IPS-18a (cell line): ENCODE data around the gene ZNF423.
"Not testable (repeated sequence)": the region's sequence is repeated elsewhere in the genome, so short reads cannot be mapped to it uniquely, and the experiment has no call there.

ENCODE experiments used
- H3K27ac ChIP-seq: one replicate; pipeline ENCODE4 v1.5.1; 2013; ENCODE audit warnings: low read length
- H3K27me3 ChIP-seq: one replicate; pipeline ENCODE4 v1.6.1; 2013; ENCODE audit warnings: mild to moderate bottlenecking, low read length; ENCODE audit not compliant: control insufficient read depth, insufficient read depth
- H3K36me3 ChIP-seq: one replicate; pipeline ENCODE4 v1.6.1; 2013; ENCODE audit warnings: low read depth, low read length; ENCODE audit not compliant: control insufficient read depth
- H3K4me1 ChIP-seq: one replicate; pipeline ENCODE4 v1.6.1; 2013; ENCODE audit warnings: low read depth, low read length; ENCODE audit not compliant: control insufficient read depth
- H3K4me3 ChIP-seq: one replicate; pipeline ENCODE4 v1.5.1; 2013; ENCODE audit warnings: low read length
- H3K9ac ChIP-seq: one replicate; pipeline ENCODE4 v1.6.1; 2013; ENCODE audit warnings: mild to moderate bottlenecking, low read length, moderate library complexity
- H3K9me3 ChIP-seq: one replicate; pipeline ENCODE4 v1.6.1; 2013; ENCODE audit warnings: low read depth, low read length; ENCODE audit not compliant: control insufficient read depth

ZNF423 gene

DNA sequence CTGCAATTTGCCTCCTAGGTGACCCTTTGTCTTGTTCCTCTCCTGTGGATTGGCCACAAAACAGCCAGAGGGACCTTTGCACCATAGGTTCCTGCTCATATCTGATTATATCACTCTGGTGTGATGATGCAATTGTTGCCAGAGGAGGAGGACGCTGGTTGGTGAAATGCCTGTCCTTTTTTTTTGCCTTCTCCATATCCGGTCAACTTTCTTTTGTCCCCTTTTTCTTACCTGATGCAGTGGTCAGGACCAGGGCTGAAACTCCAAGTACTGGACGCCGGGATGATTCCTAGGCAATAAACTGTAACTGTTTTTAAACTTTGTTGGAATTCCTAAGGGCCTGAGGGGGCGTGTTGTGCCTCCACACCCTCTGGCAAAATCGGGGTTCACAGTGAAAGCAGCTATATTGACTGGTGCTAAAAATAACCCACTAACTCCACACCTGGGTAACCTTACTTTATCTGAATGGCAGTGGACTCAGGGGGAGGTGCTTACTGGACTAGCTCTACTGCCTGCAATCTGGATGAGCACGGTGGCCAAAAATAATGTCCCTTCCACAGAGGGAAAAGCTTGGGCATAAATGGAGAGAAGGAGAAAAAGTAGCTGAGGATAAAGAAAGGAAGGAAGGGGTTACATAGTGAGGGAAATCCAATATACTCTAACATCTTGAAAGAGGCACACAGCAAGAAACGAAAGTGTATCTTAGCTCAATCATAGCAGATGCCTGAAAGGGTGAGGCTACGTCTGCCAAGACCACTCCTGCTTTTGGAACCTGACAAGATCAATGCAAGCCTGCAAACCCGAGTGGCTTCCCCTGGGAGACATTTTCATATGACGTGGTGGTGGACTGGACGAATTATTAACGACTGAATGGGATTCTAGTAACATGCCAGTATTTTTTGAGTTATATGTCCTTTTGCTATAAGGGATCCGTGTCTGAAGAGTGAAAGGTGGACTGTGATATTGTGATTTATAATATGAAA is 28.4 kb upstream of the ZNF423 start:
- no peak overlapping the region for H3K4me3 ChIP-seq
- H3K9me3 ChIP-seq, result no peaks in the 10 kb centered on the region
- peaks cover 14% of the 10 kb centered on the region for H3K4me1 ChIP-seq
- H3K36me3 ChIP-seq, result no peaks in the 10 kb centered on the region
- no peaks in the 10 kb centered on the region for H3K27me3 ChIP-seq
- H3K27ac ChIP-seq, result no peak overlapping the region
- no peak overlapping the region for H3K9ac ChIP-seq

DNA sequence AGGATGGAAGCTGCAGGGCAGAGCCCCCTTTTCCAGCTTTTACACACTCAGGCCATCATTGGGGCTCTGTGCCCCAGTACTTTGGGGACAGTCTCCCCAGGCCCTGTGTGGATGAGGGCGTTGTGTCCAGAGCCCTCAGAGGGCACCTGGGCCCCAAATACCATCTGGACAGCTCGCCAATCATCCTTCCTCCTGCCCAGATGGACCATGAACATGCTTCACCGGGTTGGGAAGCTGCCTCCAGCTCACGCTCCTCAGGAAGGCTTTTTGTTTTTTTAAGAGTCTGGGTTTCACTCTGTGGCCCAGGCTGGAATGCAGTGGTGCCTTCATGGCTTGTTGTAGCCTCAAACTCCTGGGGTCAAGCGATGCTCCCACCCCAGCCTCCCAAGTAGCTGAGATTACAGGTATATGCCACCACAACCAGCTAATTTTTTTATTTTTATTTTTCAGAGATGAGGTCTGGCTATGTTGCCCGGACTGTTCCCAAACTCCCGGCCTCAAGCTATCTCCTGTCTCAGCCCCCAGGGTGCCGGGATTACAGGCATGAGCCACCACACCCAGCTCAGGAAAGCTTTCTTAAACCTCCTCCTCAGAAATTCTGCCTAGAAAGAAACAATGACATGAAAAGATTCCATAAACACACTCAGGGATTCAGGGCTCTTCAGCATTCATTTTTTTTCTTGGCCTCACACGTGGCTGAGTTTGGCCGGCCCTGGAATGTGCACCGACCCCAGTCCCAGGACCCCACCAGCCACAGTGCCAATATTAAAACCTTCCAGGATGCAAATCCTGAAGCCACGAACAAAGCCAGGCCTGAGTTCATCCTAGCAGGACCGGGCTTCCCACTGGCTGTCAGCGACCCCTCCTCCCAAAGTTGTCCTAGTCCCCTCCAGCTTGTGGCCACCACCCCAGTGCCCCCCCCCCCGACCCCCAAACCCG is 27.4 kb upstream of the ZNF423 start:
- H3K27me3 ChIP-seq, result no peaks in the 10 kb centered on the region
- no peak overlapping the region for H3K27ac ChIP-seq
- H3K4me1 ChIP-seq, result peaks cover 14% of the 10 kb centered on the region
- H3K4me3 ChIP-seq, result no peak overlapping the region
- H3K9me3 ChIP-seq, result no peaks in the 10 kb centered on the region
- H3K9ac ChIP-seq, result no peak overlapping the region
- no peaks in the 10 kb centered on the region for H3K36me3 ChIP-seq

DNA sequence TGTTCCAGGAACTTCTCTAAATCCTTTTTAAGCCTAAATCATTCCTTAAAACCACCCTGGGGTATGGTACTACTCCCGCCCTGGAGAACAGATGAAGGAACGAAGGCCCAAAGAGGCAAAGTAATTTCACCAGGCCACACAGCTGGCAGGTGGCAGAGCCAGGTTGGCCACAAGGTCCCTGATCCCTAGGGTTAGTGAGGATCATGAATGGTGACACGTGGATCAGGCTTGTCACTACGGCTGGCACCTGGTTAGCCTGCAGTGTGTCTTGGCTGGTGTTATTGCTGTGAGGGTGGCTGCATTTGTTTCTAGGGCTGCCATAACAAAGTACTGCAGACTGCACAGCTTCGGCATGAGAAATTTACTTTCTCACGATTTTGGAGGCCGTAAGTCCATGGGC is 26.0 kb upstream of the ZNF423 start:
- Histone ChIP-seq H3K4me1 (peaks cover 17% of the 10 kb centered on the region), H3K9me3 (no peaks in the 10 kb centered on the region), H3K27ac (no peak overlapping the region), H3K27me3 (no peaks in the 10 kb centered on the region), H3K36me3 (no peaks in the 10 kb centered on the region), H3K4me3 (no peak overlapping the region), H3K9ac (no peak overlapping the region)

DNA sequence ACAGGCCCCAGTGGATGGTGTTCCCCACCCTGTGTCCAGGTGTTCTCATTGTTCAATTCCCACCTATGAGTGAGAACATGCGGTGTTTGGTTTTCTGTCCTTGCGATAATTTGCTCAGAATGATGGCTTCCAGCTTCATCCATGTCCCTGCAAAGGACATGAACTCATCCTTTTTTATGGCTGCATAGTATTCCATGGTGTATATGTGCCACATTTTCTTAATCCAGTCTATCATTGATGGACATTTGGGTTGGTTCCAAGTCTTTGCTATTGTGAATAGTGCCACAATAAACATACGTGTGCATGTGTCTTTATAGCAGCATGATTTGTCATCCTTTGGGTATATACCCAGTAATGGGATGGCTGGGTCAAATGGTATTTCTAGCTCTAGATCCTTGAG is 22.6 kb upstream of the ZNF423 start:
- H3K27ac ChIP-seq, H3K36me3 ChIP-seq, H3K4me3 ChIP-seq, H3K9ac ChIP-seq, H3K27me3 ChIP-seq, H3K9me3 ChIP-seq: not testable (repeated sequence)
- peaks cover 21% of the 10 kb centered on the region for H3K4me1 ChIP-seq

DNA sequence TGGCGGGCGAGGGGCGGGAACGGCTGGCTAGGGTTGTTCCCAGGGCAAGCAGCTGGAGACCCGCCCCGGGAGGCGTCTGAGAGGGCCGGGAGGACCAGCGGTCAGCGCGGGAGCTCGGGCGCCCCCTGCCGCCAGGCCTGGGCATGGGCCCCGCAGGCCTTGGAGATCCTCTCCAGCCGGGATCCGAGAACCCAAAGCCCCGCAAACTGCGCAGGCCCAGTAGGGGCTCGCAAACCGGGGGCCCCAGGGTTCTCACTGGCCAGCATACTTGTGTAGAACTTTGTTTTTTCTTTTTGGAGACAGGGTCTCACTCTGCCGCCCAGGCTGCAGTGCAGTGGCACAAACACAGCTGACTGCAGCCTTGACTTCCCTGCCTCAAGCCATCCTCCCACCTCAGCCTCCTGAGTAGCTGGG is 20.8 kb upstream of the ZNF423 start:
- Histone ChIP-seq H3K27ac (no peak overlapping the region), H3K9me3 (no peaks in the 10 kb centered on the region), H3K4me3 (peak overlapping the region; percentile 58), H3K4me1 (peaks cover 15% of the 10 kb centered on the region), H3K9ac (no peak overlapping the region), H3K27me3 (no peaks in the 10 kb centered on the region), H3K36me3 (no peaks in the 10 kb centered on the region)

DNA sequence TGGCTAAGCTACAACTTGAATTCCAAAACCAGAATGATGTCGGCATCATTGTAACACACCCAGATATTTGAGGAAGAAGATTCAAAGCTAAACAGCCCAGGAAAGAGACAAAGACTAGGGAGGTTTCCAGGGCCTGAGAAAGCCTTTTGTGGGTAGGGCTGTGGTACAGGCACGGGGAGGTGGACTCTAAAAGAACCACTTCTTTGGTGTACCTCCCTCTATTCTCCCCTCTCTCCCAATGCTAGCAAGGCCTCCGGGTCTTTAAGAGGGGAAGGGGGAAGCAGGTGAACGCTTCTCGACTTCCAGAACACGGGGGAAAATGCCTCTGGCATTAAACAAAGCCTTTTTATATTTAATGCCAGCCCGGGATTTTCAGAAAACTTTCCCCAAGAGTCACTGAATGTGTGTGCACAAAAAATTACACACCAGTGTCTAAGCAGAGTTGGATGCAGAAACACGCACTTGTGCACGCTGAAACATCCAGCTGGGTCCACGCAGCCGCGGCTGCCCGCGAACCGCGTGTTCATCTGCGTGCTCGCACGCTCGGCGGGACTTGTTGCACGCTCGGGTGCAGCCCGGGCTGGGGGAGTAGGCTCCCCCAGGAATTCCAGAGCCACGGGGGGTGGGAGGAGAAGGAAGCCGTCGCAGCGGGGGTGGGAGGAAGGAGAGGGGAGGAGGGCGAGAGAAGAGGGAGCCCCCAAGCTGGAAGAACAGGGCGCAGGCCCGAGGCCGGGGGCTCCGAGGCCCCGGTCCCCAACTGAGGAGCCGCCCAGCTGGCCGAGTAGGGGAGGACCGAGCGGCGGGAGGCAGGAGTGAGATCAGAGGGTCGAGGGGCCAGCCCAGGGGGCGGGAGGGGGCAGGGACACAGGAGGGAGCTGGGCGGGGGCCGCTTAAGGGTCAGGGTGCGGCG is 20.1 kb upstream of the ZNF423 start:
- no peaks in the 10 kb centered on the region for H3K9me3 ChIP-seq
- H3K36me3 ChIP-seq, result no peaks in the 10 kb centered on the region
- peak overlapping the region; percentile 58 for H3K4me3 ChIP-seq
- H3K27me3 ChIP-seq, result no peaks in the 10 kb centered on the region
- H3K27ac ChIP-seq, result no peak overlapping the region
- peak overlapping the region; percentile 2 for H3K9ac ChIP-seq
- H3K4me1 ChIP-seq, result peaks cover 15% of the 10 kb centered on the region

DNA sequence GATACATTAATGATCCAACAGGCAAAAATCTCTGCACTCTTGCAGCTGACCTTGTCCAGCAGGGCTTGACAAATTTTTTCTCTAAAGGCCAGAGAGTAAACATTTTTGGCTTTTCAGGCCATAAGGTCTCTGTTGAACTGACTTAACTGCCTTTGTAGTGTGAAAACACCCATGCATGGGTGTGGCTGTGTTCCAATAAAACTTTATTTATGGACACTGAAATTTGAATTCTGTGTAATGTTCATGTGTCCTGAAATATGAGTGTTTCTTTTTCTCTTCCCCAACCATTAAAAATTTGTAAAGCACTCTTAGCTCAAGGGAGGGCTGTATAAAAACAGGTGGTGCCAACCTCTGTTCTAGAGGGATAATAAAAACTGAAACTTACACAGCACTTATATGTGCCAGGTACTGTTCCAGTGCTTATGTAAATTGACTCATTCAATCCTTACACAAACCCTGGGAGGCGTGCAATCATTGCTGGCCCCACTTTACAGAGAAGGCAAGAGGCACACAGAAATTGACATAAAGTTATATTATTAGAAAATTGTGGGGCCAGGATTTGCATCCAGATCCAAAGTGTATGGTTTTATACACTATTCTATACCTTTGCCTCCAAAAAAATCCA is 18.8 kb upstream of the ZNF423 start:
- Histone ChIP-seq H3K9ac (no peak overlapping the region), H3K27me3 (no peaks in the 10 kb centered on the region), H3K36me3 (no peaks in the 10 kb centered on the region), H3K9me3 (no peaks in the 10 kb centered on the region), H3K4me1 (peaks cover 15% of the 10 kb centered on the region), H3K4me3 (no peak overlapping the region), H3K27ac (no peak overlapping the region)

DNA sequence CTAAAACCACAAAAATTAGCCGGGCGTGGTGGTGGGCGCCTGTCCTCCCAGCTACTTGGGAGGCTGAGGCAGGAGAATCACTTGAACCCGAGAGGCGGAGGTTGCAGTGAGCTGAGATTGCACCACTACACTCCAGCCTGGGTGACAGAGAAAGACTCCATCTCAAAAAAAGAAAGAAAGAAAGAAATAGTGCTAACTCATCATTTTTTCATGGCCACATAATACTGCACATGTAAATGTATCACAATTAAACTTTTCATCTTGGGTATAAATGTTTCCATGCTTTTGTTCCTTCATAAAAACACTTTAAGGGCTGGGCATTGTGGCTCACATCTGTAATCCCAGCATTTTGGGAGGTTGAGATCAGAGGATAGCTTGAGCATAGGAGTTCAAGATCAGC is 15.9 kb upstream of the ZNF423 start:
- H3K4me1 ChIP-seq, result peaks cover 26% of the 10 kb centered on the region
- not testable (repeated sequence) for H3K9me3 ChIP-seq, H3K27me3 ChIP-seq, H3K9ac ChIP-seq, H3K27ac ChIP-seq, H3K36me3 ChIP-seq, H3K4me3 ChIP-seq

DNA sequence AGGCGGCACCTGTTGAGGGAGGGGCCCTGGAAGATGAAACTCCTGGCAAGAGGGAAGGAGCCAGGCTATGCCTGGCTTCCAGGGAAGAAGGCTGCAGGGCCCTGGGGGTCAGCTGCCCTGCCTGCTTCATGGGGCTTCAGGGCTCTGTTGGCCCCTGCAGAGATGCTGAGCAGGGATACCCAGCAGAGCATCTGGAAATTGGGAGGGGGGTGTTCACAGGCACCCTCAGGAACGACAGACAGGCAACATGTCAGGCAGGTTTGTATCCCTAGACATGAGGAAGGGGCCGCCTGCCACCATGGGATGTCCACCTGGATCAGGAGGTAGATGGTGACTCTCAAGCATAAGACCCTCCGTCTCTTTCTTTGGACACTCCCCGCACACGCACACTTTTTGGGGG is 13.8 kb upstream of the ZNF423 start:
- Histone ChIP-seq H3K9me3 (no peaks in the 10 kb centered on the region), H3K4me3 (no peak overlapping the region), H3K27me3 (peaks cover 15% of the 10 kb centered on the region), H3K36me3 (no peaks in the 10 kb centered on the region), H3K9ac (no peak overlapping the region), H3K4me1 (peaks cover 22% of the 10 kb centered on the region), H3K27ac (no peak overlapping the region)

DNA sequence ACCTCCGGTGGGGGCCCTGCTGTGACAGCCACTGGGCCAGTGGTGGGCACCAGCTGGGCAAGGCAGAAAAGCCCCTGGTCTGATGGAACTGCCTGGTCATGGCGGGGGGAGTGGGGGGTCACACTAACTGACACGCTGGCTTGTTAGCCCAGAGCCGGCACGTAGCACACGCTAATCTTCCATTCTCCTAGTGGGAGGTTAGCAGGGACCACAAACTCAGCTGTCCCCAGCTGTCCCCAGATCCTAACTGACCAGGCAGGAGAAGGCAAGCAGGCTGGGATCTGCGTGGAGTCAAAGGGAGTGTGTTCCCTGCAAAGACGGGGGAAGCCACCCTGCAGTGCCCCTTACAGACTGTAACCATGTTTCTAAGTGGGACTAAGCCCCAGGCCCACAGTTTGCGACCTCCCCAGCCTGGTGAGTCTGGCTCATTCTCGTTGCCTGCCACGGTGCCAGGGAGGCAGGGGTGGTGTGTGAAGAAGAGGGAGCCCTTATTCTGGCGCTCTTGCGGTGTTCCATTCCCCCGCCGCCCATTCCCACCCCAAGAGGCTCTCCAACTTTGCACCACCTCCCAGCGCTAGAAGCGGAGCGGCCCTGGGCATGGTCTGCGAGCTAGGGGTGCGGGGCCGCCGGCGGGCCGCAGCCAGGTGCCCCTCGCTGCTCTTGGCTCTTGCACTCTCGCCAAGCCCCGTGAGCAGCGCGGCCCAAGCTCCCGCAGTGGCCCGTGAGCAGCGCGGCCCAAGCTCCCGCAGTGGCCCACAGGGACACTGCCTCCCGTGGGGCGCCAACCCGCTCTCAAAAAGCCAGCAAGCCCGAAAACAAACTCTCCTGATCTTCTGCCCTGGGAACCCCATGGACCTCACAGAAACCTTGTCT is 12.1 kb upstream of the ZNF423 start:
- H3K4me1 ChIP-seq, result peaks cover 18% of the 10 kb centered on the region
- H3K36me3 ChIP-seq, result no peaks in the 10 kb centered on the region
- no peak overlapping the region for H3K27ac ChIP-seq
- H3K9me3 ChIP-seq, result no peaks in the 10 kb centered on the region
- H3K9ac ChIP-seq, result no peak overlapping the region
- H3K27me3 ChIP-seq, result peaks cover 15% of the 10 kb centered on the region
- no peak overlapping the region for H3K4me3 ChIP-seq
